ENCODE results near the gene DNAJB14.
A peak's percentile ranks its signal among the peaks of the same experiment; 100 is the strongest.

The DNAJB14 gene

DNA sequence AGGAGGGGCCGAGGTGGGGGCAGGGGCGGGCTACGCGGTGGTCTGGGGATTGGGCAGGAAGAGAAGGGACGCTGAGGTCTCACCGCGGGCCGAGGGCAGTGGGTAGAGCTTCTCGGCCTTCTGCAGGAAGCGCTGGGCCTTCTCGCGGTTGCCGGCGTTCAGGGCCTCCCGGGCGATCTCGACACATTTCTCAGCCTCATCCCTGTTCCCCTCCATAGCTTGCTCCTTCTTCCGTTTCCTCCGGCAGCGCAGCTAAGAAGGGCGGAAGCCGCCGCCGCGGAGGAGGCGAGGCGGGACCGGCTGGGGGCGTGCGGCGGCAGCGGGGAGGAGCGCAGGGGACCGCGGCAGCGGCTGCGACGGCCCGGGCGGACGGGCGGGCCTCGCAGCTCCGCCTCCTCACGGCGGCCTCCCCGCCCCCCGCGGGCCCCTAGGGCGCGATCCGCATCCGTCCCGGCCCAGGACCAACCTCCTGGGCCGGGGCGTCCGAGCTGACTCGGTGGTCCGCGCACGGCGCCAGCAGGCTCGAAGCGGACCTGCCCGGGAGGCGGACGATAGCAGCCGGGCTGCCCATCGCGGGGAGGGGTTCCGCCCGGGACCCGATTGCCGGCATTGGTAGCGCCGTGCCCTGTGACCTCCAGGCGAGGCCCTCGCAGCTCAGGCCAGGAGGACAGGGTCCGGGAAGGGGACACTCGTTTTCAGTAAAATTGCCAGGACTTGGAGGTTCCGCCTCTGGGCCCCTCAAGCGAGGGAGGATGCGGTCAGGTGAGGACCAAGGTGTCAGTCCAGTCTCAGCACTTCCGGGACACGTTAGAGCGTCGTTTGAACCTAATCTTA is at the start of gene DNAJB14:
Gene DNAJB14 (minus strand): TSS at position 263 of the 834 bp plus-strand sequence. CDS start 47 bp downstream, at position 216.
- peak within 1 kb of the TSS; percentile 95 for H3K4me3 ChIP-seq (replicated peaks; ENCODE audit: low read depth, low read length)
- TF ChIP-seq, protein P1, sequence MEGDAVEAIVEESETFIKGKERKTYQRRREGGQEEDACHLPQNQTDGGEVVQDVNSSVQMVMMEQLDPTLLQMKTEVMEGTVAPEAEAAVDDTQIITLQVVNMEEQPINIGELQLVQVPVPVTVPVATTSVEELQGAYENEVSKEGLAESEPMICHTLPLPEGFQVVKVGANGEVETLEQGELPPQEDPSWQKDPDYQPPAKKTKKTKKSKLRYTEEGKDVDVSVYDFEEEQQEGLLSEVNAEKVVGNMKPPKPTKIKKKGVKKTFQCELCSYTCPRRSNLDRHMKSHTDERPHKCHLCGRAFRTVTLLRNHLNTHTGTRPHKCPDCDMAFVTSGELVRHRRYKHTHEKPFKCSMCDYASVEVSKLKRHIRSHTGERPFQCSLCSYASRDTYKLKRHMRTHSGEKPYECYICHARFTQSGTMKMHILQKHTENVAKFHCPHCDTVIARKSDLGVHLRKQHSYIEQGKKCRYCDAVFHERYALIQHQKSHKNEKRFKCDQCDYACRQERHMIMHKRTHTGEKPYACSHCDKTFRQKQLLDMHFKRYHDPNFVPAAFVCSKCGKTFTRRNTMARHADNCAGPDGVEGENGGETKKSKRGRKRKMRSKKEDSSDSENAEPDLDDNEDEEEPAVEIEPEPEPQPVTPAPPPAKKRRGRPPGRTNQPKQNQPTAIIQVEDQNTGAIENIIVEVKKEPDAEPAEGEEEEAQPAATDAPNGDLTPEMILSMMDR (IDR thresholded peaks at IDR 0.05; ENCODE audit: low read depth, low read length, missing control alignments): no peak
- DNase-seq (ENCODE audit: extremely low read depth, low read depth): no peak

DNA sequence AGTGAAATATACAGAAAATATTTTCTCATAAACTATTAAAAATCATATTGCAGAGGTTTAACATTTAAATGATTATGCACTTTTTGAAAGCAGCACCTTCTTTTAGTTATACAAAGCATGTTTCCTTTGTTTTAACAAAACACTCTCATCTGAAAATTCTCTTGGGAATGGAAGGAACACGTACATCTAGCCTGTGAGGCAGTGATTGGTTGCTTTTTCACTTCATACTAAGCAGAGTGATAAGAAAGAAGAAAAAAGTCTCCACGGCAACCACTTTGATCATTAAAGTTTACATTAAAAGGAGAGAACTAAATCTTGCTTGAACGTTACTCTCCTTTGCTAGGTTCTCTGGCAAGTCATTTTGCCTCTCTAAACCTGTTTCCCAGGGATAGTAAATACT is 45.3 kb upstream of the DNAJB14 start:
- no peak for DNase-seq (ENCODE audit: extremely low read depth, low read depth)
- TF ChIP-seq, protein P1 (IDR thresholded peaks at IDR 0.05; ENCODE audit: low read depth, low read length, missing control alignments): no peak

DNA sequence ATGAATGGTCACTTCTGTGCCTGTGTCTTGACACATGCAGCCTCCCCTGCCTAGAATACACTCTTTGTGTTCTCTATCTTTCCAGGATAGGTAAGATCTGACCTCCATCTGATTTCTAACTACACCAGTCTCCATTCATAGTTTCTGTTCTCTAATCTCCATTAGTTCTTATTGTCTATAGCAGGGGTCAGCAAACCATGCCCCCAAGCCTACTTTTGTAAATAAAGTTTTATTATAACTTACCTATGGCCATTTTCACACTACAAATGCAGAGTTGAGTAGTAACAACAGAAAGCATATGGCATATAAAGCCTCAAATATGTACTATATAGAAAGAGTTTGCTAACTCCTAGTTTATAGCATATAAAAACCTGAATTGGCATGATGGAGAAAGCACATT is 41.3 kb upstream of the DNAJB14 start:
- H3K4me3 ChIP-seq (replicated peaks; ENCODE audit: low read depth, low read length): no peak overlapping the region
- DNase-seq (ENCODE audit: extremely low read depth, low read depth): no peak
- TF ChIP-seq, protein P1 (IDR thresholded peaks at IDR 0.05; ENCODE audit: low read depth, low read length, missing control alignments): no peak

More for the DNA sequence above, 45.3 kb upstream of the DNAJB14 start:
- no peak overlapping the region for H3K4me3 ChIP-seq (replicated peaks; ENCODE audit: low read depth, low read length)

DNA sequence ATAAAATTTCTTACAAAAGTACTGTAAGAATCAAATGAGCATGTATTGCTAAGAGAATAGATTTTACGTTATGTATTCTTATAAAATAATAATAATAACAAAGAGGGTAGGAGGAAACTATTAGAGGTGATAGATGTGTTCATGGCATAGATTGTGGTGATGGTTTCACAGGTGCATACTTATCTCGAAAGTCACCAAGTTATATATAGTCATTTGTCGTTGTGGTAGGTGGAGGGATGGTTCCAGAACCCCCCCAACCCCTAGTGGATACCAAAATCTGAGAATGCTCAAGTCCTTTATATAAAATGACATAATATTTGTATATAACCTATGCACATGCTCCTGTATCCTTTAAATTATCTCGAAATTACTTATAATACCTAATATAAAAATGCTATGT is 40.4 kb upstream of the DNAJB14 start:
- DNase-seq (ENCODE audit: extremely low read depth, low read depth): no peak
- no peak overlapping the region for H3K4me3 ChIP-seq (replicated peaks; ENCODE audit: low read depth, low read length)
- TF ChIP-seq, protein P1 (IDR thresholded peaks at IDR 0.05; ENCODE audit: low read depth, low read length, missing control alignments): no peak

DNA sequence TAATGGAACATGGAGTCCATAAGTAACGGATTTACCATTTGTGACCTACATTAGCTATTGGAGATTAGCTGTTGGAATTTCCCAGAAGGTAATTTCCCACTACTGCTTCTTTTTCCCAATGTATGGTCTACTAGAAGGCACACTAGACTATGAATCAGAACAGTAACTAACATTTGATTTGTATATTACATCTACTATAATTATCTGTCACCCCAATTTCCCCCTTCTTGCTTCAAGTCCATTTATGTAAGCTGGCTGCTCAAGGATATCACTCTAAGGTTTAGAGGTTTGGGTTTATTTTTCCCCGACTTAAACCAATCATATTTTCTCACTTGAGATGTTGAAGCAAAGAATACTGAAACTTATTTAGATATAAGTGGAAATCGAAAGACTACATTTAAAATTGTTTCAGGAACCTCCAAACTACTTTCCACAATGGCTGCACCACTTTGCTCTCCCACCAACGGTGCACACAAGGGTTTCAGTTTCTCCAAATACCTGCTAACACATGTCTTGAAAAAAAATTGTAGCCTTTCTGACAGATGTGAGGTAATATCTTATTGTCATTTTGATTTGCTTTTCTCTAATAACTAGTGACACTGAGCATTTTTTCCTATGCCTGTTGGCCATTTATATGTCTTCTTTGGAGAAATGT is 37.0 kb upstream of the DNAJB14 start:
- TF ChIP-seq, protein P1 (IDR thresholded peaks at IDR 0.05; ENCODE audit: low read depth, low read length, missing control alignments): no peak
- DNase-seq (ENCODE audit: extremely low read depth, low read depth): no peak
- H3K4me3 ChIP-seq (replicated peaks; ENCODE audit: low read depth, low read length): no peak overlapping the region

DNA sequence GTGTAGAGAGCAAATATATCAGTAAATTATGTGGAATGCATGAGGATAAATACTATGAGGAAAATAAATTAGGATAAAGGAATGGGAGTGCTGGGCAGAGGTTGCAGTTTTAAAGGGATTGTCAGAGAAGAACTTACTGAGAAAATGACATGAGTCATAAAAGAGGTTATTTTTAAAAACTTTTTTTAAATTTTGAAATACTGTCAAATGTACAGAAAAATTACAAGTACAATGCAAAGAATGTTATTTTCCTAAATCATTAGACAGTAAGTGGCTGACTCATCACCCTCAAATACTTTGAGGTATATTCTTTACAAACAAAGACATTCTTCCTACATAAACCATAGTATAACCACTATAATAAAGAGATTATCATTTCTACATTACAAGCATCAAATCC is 33.5 kb upstream of the DNAJB14 start:
- DNase-seq (ENCODE audit: extremely low read depth, low read depth): no peak
- no peak overlapping the region for H3K4me3 ChIP-seq (replicated peaks; ENCODE audit: low read depth, low read length)
- TF ChIP-seq, protein P1 (IDR thresholded peaks at IDR 0.05; ENCODE audit: low read depth, low read length, missing control alignments): no peak
